ENCODE results near the gene LCN2. TPM values are rescaled to one million over a fixed set of nuclear protein-coding genes. Genes with fewer than 3 reads are reported as not detected.
A peak's percentile ranks its signal among the peaks of the same experiment; 100 is the strongest.

LCN2 gene
- total RNA-seq, 2 experiments from 2014 or later, result not detected

DNA sequence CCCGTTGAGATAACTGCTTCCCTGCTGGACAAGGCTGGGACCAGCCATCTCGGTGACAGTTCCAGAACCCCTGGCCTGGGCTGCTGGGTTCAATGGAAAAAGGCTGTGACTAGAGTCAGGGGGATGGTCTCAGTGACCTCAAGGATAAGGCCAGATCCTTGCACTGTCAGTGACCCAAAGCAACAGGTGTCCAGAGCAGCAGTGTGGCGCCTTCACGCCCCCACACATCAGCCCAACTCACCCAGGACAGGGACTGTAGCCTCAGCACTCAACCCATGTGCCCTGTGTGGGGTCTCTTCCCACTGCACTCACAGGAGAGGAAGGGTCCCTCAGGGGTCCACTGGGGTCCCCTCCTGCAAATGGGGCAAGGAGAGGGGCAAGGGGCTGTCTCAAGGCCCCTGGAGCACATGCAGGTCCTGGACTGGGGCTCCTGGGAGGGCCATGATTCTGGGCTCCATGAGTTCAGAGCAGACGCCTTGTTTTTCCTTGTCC is 698 bp upstream of the LCN2 start:
- DNase-seq, result no peak
- Mint-ChIP-seq H3K4me1 (no peaks in the 10 kb centered on the region), H3K9me3 (no peaks in the 10 kb centered on the region), H3K27me3 (no peaks in the 10 kb centered on the region), H3K4me3 (no peak overlapping the region), H3K36me3 (no peaks in the 10 kb centered on the region), H3K27ac (no peak overlapping the region)

DNA sequence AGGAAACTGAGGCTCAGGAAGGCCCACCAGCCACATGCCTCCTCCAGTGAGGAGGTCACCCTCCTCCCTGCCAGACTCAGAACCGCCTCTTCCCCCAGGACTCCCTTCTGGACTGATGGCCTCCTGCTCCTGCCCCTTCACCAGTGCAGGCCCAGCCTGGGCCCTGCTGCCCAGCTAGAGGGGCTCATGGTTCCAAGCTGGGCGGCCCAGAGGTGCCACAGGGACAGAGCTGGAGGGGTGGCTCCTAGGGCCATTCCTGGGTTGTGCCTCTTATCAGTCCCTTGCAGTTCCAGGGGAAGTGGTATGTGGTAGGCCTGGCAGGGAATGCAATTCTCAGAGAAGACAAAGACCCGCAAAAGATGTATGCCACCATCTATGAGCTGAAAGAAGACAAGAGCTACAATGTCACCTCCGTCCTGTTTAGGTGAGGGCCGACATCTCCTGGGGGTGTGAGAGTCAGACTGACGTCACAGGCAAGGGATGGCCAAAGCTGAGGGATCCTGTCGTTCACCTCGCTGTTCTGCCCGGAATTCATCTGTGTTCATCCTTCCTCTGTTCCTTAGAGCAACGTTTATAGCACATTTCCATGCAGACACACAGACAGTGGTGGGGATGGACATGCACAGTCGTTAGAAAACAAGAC is 819 bp downstream of the LCN2 start:
- no peaks in the 10 kb centered on the region for H3K27me3 Mint-ChIP-seq
- H3K4me1 Mint-ChIP-seq, result no peaks in the 10 kb centered on the region
- H3K4me3 Mint-ChIP-seq, result no peak overlapping the region
- H3K9me3 Mint-ChIP-seq, result no peaks in the 10 kb centered on the region
- H3K36me3 Mint-ChIP-seq, result no peaks in the 10 kb centered on the region
- no peak overlapping the region for H3K27ac Mint-ChIP-seq
- DNase-seq, result no peak

DNA sequence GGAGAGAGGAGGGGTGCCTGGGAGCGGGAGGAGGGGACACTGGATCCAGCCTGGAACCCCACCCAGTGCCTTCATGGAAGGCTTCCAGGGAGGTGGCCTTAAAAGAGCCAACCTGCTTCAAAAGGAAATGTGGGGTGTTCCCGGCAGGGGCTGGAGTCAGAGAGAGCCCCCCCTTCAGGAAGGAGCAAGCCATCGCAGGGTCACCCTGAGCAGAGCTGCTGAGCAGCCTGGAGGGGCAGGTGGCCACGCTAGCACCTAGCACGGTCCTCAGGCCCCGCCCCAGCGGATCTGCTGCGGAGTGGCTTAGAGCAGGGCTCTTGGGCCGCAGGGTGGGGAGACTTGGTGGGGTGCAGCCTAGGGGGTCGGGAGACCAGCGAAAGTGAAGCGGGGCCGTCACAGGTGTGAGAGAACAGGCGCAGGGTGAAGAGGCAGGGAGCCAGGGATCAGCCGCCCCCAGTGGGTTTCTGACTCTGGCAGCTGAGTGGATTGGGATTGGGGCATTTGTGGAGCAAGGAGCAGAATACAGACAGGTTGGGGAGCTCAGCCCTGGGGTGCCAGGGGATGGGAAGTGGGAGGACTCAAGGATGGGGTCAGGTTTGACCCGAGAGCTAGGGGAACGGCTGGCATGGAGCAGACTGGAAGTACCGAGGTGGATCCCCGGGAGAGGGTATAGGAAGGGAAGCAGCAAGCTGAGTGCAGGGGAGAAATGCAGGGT is 1.5 kb downstream of the LCN2 start:
- no peak overlapping the region for H3K27ac Mint-ChIP-seq
- DNase-seq, result peak; percentile 21
- no peaks in the 10 kb centered on the region for H3K27me3 Mint-ChIP-seq

DNA sequence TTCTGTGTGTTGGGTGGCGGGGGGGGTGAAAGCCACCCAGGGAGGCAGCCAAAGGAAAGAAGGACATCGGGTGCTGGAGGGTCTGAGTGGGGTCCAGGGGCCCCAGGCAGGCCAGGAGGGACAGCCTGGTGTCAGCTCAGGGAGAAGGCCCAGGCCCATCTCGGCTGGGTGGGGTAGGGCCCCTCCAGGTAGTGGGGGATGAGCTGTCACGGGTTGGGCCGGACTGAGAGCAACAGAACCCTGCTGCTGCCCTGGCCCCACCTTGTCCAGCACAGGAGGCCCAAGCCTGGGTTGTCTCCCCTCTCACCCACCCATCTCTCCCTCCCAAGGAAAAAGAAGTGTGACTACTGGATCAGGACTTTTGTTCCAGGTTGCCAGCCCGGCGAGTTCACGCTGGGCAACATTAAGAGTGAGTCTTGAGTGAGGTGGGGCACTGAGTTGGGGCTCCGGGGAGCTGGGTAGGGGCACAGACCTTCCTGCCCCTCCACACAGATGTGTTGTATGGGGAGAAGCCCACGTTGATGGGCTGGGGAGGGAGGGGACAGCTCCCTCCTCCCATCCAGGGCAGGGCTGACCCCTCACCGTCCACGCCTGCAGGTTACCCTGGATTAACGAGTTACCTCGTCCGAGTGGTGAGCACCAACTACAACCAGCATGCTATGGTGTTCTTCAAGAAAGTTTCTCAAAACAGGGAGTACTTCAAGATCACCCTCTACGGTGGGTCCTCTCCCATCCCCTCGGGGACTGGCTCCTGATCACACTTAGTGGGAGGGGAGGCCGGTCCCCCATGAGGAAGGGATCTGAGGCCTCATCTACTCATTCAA is 2.3 kb downstream of the LCN2 start:
- no peak for DNase-seq
- Mint-ChIP-seq H3K27ac (no peak overlapping the region), H3K27me3 (no peaks in the 10 kb centered on the region), H3K9me3 (no peaks in the 10 kb centered on the region), H3K4me1 (no peaks in the 10 kb centered on the region), H3K36me3 (no peaks in the 10 kb centered on the region), H3K4me3 (no peak overlapping the region)

More for the DNA sequence above, 1.5 kb downstream of the LCN2 start:
- Mint-ChIP-seq H3K36me3 (no peaks in the 10 kb centered on the region), H3K9me3 (no peaks in the 10 kb centered on the region), H3K4me1 (no peaks in the 10 kb centered on the region), H3K4me3 (no peak overlapping the region)

DNA sequence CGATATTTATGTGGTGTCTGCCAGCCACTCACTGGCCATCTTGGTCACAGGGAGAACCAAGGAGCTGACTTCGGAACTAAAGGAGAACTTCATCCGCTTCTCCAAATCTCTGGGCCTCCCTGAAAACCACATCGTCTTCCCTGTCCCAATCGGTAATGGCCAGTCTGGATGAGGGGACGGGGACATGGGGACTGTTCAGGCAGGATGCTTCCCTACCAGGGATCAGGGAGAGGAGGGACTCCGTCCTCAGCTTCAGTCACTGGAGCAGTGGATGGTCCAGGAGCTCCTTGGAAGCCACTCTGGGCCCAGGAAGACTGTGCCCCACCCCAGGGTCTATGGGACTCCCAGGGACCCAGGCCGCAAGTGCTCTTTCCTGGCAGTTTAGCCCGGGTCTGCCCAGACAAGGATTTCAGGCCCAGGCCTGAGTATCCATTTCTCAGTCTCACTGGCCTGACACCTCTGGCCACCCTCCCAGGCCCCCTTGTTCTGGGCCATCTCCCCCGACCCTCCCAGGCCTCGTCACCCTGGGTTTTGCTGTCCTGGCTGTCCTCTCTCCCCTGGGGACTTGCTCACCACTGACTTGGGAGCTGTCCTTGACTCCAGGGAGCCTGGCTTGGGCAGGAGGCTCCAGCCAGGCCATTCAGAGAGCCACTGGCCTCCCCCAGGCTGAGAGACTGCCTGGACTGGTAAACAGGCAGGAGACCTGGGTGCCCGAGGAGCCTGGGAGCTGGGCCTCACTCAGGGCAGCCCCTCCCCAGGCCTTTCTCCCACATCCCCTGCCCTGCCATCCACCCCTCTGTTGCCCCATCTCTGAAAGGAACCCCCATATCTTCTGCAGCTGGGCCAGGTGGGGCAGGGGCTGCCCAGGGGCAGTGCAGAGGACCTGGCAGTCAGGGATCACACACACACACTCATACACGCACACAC is 3.1 kb downstream of the LCN2 start:
- Mint-ChIP-seq H3K36me3 (no peaks in the 10 kb centered on the region), H3K9me3 (no peaks in the 10 kb centered on the region), H3K27me3 (no peaks in the 10 kb centered on the region), H3K4me3 (no peak overlapping the region), H3K4me1 (no peaks in the 10 kb centered on the region), H3K27ac (no peak overlapping the region)
- no peak for DNase-seq

DNA sequence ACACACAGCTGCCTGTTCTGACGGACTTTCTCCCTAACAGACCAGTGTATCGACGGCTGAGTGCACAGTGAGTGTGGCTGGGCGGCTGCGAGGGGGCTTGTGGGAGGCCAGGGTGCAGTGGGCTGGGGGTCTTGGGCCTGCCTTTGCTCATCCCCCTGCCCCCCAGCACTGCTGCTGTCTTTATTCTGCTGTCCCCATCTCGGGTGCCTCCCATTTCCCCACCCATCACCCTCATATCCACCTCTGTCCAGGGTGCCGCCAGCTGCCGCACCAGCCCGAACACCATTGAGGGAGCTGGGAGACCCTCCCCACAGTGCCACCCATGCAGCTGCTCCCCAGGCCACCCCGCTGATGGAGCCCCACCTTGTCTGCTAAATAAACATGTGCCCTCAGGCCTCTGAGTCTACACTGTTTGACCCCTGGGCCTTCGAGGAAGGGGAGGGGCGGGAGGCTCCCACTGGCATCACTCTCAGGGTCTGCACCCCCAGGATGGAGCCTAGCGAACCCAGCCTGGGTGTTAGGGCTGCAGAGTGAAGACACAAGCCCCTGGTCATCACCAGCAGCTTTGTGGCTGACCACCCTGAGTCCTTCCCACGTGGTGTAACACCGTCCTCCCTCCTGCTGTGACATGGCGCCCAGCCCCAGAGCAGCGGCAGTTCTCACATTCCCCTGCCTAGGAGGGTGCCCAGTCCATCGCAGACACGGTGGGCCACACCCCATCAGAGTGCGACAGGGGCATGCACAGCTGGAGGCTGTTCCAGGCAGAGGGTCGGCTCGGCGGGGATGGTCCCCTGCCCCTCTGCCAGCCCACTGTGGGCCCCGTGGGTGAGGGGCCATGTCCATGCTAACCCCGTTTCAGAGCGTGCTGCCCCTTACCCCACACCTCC is 4.0 kb downstream of the LCN2 start:
- H3K4me3 Mint-ChIP-seq, result no peak overlapping the region
- no peak for DNase-seq
- no peaks in the 10 kb centered on the region for H3K36me3 Mint-ChIP-seq
- no peaks in the 10 kb centered on the region for H3K4me1 Mint-ChIP-seq
- no peaks in the 10 kb centered on the region for H3K9me3 Mint-ChIP-seq
- H3K27ac Mint-ChIP-seq, result no peak overlapping the region
- no peaks in the 10 kb centered on the region for H3K27me3 Mint-ChIP-seq

DNA sequence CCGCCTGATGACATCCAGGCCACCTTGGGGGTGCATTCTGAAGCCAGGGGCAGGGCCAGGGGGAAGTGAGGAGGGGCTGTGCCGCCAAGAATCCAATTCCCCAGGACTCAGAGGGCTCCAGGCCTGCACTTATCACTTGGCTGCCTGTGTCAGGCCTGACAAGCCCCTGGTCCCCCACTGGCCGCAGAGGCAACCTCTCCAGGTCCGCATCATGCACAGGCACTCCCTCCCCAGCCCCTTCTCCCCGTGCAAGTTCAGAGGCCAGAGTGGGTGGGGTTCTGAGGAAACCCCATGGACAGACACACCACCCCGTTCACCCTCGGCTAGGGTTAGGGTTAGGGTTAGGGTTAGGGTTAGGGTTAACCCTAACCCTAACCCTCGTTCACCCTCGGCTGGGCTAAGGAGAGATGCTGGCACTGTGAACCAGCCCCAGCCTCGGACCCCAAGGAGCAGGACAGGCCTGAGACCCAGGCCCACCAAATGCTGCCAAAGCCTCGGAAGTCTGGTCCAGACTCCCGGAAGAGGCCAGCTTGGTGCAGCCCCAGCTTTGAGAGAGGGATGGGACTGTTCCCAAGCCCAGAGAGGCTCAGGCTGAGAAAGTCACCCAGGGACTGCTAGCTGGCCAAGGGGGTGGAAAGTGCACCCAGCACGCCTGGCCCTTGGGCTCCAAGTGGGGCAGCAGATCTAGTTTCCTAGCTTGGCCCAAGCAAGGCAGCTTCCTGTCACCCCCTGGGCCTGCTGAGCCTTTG is 4.9 kb downstream of the LCN2 start:
- no peaks in the 10 kb centered on the region for H3K9me3 Mint-ChIP-seq
- H3K4me3 Mint-ChIP-seq, result no peak overlapping the region

DNA sequence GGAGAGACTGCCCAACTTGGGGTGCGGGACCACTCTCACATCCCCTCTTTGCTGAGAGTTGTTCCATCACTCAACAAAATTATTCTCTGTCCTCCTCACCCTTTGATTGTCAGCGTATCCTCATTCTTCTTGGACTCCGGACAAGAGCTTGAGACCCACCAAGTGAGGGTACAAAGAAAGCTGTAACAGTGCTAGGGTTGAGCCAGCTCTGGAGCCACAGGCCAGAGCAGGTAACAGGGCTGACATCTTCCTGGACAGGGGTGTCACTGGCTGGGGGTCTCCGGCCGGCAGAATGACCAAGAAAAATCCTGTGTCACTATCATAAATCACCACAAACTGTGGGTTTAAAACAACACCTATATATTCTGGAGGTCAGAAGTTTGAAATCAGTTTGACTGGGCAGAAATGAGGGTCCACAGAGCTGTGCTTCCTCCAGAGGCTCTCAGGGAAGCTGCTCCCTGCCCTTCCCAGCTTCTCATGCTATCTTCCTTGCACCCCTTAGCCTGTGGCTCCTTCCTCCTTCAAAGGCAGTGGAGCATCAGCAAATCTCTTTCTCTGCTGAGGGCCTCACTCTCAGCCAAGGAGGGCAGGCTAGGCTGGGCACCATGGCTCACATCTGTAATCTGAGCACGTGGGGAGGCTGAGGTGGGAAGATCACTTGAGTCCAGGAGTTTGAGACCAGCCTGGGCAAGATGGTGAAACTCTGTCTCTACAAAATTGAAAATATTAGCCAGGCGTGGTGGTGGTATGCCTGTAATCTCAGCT is 6.7 kb downstream of the LCN2 start:
- Mint-ChIP-seq H3K27me3 (no peaks in the 10 kb centered on the region), H3K9me3 (no peaks in the 10 kb centered on the region), H3K4me3 (no peak overlapping the region), H3K36me3 (no peaks in the 10 kb centered on the region), H3K27ac (no peak overlapping the region), H3K4me1 (peaks cover 7% of the 10 kb centered on the region)
- DNase-seq, result no peak

More for the DNA sequence above, 4.9 kb downstream of the LCN2 start:
- DNase-seq, result no peak
- H3K36me3 Mint-ChIP-seq, result no peaks in the 10 kb centered on the region
- no peaks in the 10 kb centered on the region for H3K27me3 Mint-ChIP-seq
- no peak overlapping the region for H3K27ac Mint-ChIP-seq
- H3K4me1 Mint-ChIP-seq, result no peaks in the 10 kb centered on the region

DNA sequence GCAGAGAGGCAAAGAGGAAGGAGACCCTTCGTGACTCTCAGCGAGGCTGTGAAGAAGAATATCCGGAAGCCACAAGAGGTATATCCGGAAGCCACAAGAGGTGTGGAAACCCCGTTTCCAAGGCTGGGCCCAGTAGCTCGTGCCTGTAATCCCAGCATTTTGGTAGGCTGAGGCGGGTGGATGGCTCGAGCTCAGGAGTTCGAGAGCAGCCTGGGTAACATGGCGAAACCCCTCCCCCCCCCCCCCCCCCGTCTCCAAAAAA is 10.2 kb downstream of the LCN2 start:
- Mint-ChIP-seq H3K36me3 (peaks cover 14% of the 10 kb centered on the region), H3K4me3 (peak overlapping the region; percentile 69), H3K27ac (peak overlapping the region; percentile 89), H3K4me1 (peaks cover 20% of the 10 kb centered on the region), H3K27me3 (no peaks in the 10 kb centered on the region), H3K9me3 (no peaks in the 10 kb centered on the region)
- peak; percentile 54 for DNase-seq

DNA sequence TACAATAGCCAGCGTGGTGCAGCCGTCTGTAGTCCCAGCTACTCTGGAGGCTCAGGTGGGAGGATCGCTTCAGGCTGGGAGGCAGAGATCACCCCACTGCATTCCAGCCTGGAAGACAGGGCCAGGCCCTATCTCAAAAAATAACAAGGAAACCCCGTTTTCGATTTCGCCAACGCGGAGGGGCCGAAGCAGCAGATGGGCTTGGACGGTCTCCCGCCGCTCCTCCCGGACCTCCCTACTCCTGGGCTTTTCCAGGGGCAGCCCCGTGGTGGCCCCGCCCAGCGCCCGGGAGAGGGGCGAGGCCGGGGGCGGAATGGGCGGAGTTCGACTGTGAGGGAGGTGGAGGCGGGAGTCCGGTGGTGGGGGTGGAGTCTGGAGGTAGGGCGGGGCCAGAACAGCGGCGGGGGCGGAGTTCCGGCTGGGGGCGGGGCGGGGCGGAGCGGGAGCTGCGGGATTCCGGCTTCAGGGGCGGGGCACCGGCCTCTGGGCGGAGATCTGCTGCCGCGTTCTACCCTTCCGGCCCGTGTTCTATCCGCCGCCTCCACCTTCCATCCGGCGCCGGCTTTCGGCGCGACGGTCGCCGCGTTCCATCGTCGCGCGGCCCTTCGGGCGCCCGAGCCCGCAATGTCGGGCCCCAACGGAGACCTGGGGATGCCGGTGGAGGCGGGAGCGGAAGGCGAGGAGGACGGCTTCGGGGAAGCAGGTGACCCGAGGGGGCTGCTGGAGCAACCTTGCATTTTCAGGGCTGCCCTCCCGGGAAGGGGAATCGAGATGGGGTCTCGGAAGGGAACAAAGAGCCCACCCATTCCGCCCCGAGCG is 10.7 kb downstream of the LCN2 start, which contains the start of gene BBLN:
TSS of gene BBLN (plus strand) at position 482 of the 819 bp plus-strand sequence. CDS start at position 625, 143 bp downstream.
- peak within 1 kb of the TSS; percentile 89 for H3K27ac Mint-ChIP-seq
- H3K4me3 Mint-ChIP-seq, result peak within 1 kb of the TSS; percentile 83
- no peaks in the 10 kb centered on the region for H3K9me3 Mint-ChIP-seq
- DNase-seq, result peak; percentile 93
- no peaks in the 10 kb centered on the region for H3K27me3 Mint-ChIP-seq
- peaks cover 17% of the 10 kb centered on the region for H3K36me3 Mint-ChIP-seq
- peaks cover 20% of the 10 kb centered on the region for H3K4me1 Mint-ChIP-seq

DNA sequence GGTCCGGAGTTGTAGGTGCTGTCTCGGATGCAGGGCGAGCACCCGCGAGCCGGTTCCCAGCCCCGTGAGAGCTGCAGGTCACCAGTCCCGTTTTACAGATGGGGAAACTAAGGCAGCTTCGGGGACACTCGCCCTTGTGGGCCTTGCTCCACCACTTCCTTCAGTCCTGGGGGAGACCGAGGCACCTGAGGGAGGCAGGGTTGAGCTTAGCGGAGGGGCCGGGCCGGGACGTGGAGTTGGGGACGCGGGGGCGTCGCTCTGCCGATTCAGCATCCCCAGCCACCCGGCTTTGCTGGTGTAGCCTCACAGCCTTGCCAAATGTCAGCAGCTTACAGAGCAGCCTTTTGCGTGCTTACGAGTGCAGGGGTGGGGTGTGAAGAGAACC is 11.3 kb downstream of the LCN2 start:
- Mint-ChIP-seq H3K36me3 (peaks cover 17% of the 10 kb centered on the region), H3K4me1 (peaks cover 20% of the 10 kb centered on the region), H3K4me3 (peak overlapping the region; percentile 83), H3K27ac (peak overlapping the region; percentile 80), H3K9me3 (no peaks in the 10 kb centered on the region), H3K27me3 (no peaks in the 10 kb centered on the region)
- DNase-seq, result peak; percentile 72

All from activated naive CD8-positive, alpha-beta T cell treated with anti-CD3 and anti-CD28 coated beads for 36 hours (primary cell).